T-helper 9 cell (primary cell): Measurements from ENCODE around the gene STOM.
"Not testable (repeated sequence)": the region's sequence is repeated elsewhere in the genome, so short reads cannot be mapped to it uniquely, and the experiment has no call there.

Experiments used
- DNase-seq: peaks from one replicate; pipeline ENCODE4 v3.0.0-alpha.2; 2020

The STOM gene

DNA sequence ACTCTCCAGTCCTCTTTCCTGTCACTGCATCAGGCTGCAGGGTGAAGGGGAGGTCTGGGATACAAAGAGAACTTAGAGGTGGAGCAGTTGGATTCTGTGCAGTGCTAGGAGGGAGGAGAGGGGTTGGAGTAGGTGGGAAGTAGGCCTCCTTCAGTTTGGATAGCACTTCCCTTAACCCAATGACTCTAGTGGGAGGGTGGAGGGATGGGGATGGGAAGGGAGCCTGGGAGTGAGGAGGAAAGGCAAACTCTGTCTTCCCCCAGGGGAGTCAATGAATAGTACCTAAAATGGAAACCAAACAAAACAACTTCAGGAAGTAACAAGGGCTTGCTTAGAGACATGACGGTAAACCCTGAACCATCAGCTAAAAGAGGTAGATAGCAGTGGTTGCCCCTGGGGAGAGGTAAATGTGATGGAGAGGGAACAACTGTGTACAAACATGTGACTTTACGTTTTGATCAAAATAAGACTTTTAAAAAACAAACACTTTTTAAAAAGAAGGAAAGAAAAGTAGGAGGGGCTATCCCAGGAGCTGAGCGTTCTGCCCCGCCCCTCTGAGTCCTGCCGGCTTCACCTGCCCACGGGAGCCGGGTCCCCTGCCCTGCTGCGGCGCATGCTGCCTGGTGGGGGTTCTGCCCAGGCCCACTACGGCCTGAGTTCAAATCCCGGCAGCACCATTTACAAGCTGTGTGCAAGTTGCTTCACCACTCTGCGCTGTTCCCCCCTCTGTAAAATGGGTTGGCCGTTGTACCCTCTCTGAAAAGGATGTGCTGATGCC, 71.2 kb downstream of the STOM start:
- DNase-seq: no peak

DNA sequence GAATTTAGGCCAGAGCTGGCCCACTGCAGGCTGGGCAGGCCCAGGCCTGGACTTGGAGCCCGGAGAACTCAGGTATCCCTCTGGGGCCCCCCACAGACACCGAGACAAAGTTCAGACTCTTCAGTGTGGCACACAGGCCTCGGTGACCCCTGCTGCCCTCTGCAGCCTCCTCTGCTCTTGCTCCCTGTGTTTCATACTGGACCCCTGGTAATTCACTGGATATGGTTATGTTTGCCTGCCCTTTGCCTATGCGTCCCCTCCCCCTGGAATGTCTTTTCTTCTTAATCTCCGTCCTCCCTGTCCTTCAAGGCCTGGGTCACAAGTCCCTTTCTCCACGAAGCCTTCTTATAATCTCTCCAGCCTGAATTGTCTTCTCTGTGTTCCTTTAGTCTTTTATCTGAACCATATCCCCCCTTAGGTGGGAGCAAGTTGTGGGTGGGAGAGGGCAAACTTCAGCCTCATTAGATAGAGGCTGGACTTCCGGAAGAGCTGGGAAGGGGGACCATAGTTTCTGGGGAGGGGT, 72.0 kb downstream of the STOM start:
- DNase-seq: no peak

DNA sequence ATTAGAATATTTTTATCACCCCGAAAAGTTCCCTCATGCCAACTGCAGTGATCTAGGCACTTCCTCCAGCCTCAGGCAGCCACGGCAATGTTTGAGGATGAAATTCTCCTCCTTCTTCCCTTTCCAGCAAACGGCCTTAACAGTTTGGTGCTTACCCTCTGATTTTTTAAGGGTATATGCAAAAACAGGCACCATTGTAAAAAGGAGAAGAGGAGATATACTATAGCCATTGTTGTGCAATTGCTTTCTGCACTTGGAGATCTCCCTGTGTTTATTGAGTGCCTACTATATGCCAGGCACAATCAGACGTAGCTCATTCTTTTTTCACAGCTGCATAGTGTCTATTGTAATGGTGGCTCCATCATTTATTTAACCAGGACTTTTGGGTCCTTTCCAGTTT, 72.7 kb downstream of the STOM start:
- DNase-seq: no peak

DNA sequence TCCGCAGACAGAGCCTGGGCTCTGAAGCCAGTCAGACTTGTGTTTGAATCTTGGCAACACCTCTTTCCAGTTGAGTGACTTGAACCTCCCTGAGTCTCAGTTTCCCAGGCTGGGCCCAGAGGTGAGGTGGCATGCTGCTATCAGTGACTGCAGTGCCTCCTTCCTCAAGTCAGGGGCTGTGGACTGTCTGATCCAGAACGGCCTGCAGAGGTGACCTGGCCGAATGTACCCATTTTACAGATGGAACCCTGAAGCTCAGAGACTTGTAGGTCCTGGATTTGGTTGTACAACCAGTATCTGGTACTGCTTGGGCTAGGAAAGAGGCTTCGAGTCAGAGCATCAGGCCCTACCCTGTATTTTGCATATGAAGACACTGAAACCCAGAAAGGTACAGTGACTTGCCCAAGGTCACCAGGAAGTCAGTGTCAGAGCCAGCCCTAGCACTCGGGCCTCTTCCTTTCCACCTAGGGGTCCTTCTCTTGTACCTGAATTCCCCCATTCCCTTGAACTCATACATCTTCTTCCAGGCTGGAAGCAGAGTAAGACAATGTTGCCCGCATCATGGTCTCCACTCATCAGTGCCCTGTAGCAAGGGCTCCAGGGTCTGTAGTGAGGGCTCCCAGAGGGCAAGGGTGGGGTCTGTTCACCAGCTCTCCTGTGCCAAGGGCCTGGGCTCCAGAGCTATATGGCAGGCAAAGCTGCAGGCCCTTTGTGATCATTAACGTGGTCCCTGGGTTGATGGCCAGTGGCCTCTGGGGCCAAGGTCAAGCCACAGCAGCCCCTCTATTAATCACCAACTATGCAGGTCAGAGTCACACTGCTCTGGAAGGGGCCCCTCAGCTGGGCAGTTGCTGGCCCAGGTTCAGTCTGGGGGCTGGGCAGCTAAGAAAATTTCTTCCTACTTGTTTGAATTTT, 73.6 kb downstream of the STOM start:
- DNase-seq: no peak

DNA sequence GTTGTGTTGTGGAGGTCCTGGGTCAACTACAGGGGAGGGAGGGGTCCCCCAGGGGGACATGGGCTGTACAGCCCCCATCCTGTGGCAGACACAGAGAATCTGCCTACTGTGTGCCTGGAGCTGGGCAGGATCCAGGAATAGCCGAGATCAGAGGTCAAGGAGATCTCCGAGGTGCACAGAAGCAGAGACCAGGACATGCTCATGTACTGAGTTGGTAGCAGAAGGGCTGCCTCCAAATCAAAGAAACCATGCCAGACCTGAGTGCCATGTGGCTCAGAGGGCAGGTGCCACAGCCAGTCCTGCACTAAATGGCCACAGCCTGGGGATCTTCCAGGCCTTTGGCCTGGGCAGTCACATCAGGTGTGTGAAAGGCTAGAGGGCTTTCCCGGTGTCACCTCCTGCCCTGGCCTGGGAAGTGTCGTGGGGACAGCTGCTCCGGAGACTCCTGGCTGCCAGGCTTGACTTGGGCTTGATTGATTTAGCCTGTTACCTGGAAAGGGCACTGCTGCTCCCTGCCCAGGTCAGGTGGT, 74.3 kb downstream of the STOM start:
- no peak for DNase-seq

DNA sequence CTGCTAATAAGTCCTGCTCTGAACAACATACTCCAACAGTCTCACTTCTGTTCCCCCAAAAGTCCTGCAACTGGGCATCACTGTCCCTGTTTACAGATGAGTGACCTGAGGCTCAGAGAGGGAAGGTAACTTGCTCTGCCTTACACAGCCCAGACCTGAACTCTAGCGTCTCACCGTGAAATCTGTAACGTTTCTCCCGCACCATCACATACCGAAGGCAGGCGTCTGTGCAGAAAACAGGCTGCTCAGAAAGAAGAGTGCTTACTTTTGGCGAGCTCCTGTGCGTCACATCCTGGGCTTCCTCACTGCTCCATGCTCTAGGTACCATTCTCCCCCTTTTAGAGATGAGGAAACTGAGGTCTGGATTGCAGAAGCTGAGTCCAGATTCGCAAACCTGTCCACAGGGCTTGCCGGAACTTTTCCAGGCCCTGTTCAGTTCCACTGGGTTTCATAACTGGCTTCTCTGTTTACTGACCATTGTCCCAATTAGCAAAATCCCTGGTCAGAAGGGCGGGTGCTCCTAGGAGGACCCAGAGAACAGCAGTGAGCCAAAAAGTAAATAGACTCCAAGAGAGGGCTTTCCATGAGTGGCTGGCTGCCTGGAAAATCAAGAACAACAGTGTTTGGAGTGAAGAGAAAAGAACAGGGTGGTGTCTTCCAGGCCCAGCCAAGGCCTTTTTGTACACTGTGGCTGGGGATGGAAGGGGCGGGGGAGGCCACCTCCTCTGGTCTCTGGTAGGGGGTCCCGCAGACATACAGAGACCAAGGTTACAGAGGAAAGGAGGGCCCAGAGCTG, 75.0 kb downstream of the STOM start:
- no peak for DNase-seq

DNA sequence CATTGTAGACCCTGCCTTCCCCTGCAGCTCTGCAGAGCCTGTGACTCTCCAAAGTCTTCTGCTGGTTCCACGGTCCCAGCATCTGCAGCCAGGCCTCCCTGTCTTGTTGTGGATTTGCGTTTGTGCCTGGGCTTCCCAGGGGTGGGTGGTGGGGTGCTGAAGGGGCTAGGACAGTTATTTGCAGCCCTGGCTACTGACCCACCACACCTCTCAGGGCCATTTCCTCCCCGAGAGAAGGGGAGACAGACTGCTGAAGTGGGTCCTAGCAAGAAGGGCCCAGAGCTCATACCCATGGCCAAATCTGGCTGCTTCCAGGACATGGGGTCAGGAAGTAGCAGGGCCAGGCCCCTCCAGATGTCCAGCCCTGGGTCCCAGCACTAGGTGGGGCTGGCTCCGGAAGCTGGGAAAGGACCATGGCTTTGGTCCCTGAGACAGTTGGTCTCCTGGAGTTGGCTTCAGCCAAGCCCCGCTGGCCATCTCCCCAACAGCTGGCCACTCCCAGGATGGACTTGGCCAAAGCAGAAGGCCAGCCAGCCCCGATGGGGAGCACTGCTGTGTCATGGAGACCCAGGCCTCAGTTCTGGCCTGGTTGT, 75.8 kb downstream of the STOM start:
- no peak for DNase-seq

DNA sequence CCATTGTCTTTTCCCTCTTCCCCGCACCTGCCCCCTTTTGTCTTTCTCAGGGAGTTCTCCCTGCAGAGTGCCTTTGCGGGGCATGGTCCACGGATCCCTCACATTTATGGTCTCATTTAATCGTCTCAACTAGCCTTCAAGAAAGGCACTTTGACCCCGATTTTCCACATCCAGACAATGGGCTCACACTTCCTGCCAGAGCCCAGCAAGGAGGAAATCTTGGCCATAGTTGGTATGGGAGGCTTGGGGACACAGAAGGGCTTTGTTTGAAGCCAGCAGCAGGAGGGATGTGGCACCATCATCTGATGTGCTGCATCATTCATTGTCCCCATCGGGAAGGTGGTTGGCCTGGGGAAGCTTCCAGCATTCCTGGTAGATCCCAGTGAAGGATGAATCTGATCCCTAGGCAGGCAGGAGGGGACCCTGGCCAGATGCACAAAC, 77.2 kb downstream of the STOM start:
- no peak for DNase-seq

DNA sequence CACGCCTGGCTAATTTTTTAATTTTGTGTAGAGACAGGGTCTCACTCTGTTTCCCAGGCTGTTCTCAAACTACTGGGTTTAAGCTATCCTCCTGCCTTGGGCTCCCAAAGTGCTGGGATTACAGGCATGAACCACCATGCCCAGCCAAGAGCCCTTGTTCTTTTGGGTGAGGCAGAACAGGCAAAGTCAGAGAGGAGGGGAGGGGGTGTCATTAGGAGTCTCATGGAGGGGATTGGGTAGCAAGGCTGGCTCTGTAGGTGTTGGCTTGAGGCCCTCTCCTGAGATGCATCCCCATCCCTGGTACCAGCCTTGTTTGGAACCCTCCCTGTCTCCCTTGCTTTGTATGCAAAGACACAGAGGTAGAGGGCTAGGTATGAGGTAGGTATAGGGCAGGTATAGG, 78.0 kb downstream of the STOM start:
- no peak for DNase-seq

DNA sequence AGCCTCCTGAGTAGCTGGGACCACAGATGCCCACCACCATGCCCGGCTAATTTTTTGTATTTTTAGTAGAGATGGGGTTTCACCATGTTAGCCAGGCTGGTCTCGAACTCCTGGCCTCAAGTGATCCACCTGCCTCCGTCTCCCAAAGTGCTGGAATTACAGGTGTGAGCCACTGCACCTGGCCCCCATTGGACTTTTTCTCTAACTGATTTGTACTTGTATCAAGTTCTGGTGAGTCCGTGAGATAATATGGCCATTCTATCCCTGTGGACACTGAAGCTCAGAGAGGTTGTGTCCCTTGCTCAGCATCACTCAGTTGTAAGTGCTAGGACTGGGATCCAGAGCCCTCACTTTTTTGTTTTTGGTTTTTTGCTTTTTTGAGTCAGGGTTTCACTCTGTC, 78.5 kb downstream of the STOM start:
- not testable (repeated sequence) for DNase-seq

DNA sequence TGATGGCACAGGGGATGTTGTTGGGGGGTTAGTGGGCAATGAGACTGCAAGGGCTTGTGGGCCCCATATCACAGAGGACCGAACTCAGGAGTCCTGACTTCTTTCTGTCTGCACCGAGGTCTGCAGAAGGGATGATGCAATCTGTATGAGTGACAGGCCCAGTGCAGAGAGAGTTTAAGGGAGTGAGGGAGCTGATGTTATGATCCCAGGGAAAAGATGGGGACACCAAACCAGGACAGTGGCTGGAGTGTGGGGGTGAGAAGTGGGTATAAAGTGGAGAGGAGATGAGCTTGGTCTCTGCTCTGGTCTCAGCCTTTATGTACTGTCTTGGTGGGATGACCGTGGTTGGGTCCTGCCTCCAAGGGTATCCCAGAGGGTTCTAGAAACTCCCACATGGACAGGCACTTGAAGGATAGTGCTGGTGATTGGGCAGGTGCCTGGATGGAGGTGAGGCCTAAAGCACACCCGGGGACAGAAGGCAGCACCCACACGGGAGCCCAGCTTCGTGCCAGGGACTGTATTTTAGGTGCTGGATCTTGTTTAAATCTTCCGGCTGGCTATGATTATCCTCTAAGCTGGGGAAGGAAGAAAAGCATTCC, 80.2 kb downstream of the STOM start:
- no peak for DNase-seq

DNA sequence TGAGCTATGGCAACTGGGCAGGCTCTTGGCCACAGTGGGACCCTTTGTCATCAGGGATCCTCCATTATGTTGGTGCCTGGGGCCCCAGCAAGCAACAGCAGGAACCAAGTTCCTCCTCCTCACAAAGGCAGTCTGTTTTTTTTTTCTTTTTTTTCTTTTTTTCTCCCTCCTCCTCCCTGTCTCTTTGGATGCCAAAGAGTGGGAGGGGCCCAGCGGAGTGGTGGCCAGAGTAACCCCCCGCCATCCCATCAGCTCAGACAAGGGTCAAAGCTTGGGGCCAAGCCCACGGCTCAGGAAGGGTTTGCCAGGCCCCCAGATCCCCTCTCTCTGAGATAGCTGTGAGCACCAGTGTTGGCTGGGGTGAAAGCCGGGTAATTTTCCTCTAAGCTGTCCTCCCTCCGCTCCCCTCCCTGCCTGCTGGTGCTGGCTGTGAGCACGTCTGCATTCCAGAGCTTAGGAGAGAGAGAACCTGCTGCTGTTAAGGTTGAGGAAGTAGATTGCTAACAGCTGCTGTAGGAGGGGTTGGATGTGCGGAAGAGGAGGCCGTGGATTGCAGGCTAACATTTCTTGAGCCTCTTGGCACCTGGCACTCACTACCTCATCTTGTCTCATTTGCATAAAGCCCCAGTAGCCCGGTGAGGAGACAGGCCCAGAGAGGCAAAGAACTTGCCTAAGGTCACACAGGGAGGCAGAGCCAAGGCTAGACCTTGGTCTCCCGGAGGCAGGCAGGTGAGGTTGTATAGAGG, 80.9 kb downstream of the STOM start:
- no peak for DNase-seq
